SK-N-SH (cell line): ENCODE results near the gene ALDH5A1. TPM values are rescaled to one million over a fixed set of nuclear protein-coding genes. Genes with fewer than 3 reads are reported as not detected.

Experiments
- CTCF ChIA-PET: fragments of 300-600, 350-600 bp; formaldehyde crosslinking; extraction: SDS; loops from one replicate; lab custom pipeline; 2021; lab: Yijun Ruan, JAX
- POLR2A ChIA-PET: fragments of 350-600 bp; sonication (Branson Sonifier 250); formaldehyde crosslinking; extraction: SDS; loops from one replicate; lab custom pipeline; 2020; ENCODE audit warnings: antibody characterized with exemption, inconsistent platforms; lab: Yijun Ruan, JAX
- DNase-seq: peaks from one replicate; pipeline ENCODE4 v3.0.0; 2012
- H2AFZ ChIP-seq: fragments of 200-600 bp; sonication (generic); 2 replicates; pipeline ENCODE4 v1.8.1; 2016; ENCODE audit warnings: antibody characterized with exemption, mild to moderate bottlenecking, low read depth
- H3F3A ChIP-seq: fragments of 200-600 bp; sonication (generic); replicated peaks from 2 replicates; pipeline ENCODE3; 2016; ENCODE audit warnings: antibody characterized with exemption, mild to moderate bottlenecking; ENCODE audit not compliant: insufficient read depth
- H3K27ac ChIP-seq, 2 experiments: fragments of 200-500 bp in 1 of 2; fragments of 200-600 bp in 1 of 2; sonication (Bioruptor generic) in 1 of 2; sonication (generic), shearing (Covaris generic) in 1 of 2; 2 replicates each; pipeline versions ENCODE4 v1.5.1 to v1.6.1; 2014 to 2016; ENCODE audit warnings: low read depth in 2 of 2, inconsistent platforms in 1 of 2, low read length in 1 of 2, mild to moderate bottlenecking in 1 of 2, mixed read lengths in 1 of 2
- H3K27me3 ChIP-seq: fragments of 200-600 bp; sonication (generic), shearing (Covaris generic); 2 replicates; pipeline ENCODE4 v1.6.1; 2016; ENCODE audit warnings: mixed run types; ENCODE audit not compliant: insufficient read depth
- H3K36me3 ChIP-seq, 2 experiments: fragments of 200-500 bp in 1 of 2; fragments of 200-600 bp in 1 of 2; sonication (Bioruptor generic) in 1 of 2; sonication (generic) in 1 of 2; replicated peaks in 1 of 2; 2 replicates each; pipeline versions ENCODE3 to v1.5.1; 2014 to 2016; ENCODE audit warnings: low read length in 1 of 2, mild to moderate bottlenecking in 1 of 2; ENCODE audit not compliant: insufficient read depth in 2 of 2, control insufficient read depth in 1 of 2
- H3K4me1 ChIP-seq, 2 experiments: fragments of 200-500 bp in 1 of 2; fragments of 200-600 bp in 1 of 2; sonication (Bioruptor generic) in 1 of 2; sonication (generic), shearing (Covaris generic) in 1 of 2; 2 replicates each; pipeline versions ENCODE4 v1.5.1 to v1.6.1; 2014 to 2016; ENCODE audit warnings: low read depth in 1 of 2, low read length in 1 of 2, mixed run types in 1 of 2; ENCODE audit not compliant: insufficient read depth in 2 of 2, control insufficient read depth in 1 of 2
- H3K4me2 ChIP-seq: fragments of 200-600 bp; sonication (generic), shearing (Covaris generic); 2 replicates; pipeline ENCODE4 v1.6.1; 2017; ENCODE audit warnings: mixed run types
- H3K4me3 ChIP-seq, 2 experiments: fragments of 200-500 bp in 1 of 2; fragments of 200-600 bp in 1 of 2; sonication (Bioruptor generic) in 1 of 2; sonication (generic), shearing (Covaris generic) in 1 of 2; 2 replicates each; pipeline versions ENCODE4 v1.5.1 to v1.8.1; 2014 to 2016; ENCODE audit warnings: low read depth in 2 of 2, inconsistent platforms in 1 of 2, low read length in 1 of 2, mild to moderate bottlenecking in 1 of 2, mixed read lengths in 1 of 2, moderate library complexity in 1 of 2
- H3K79me2 ChIP-seq: fragments of 200-600 bp; sonication (generic); 2 replicates; pipeline ENCODE4 v1.8.1; 2017; ENCODE audit warnings: mild to moderate bottlenecking; ENCODE audit not compliant: insufficient read depth
- H3K9ac ChIP-seq: fragments of 200-600 bp; sonication (generic); 2 replicates; pipeline ENCODE4 v1.6.1; 2017; ENCODE audit warnings: mixed run types
- H3K9me2 ChIP-seq: fragments of 200-600 bp; sonication (generic); 2 replicates; pipeline ENCODE4 v1.6.1; 2017; ENCODE audit warnings: mixed run types
- H3K9me3 ChIP-seq: fragments of 200-600 bp; sonication (generic); 2 replicates; pipeline ENCODE4 v1.6.1; 2017; ENCODE audit warnings: mixed run types, mild to moderate bottlenecking, moderate library complexity
- H4K20me1 ChIP-seq: fragments of 200-600 bp; sonication (generic); 2 replicates; pipeline ENCODE4 v1.6.1; 2017; ENCODE audit warnings: mild to moderate bottlenecking, mixed run types; ENCODE audit not compliant: insufficient read depth
- ELF1 ChIP-seq: IDR thresholded peaks from 2 replicates; pipeline ENCODE4 v1.4.0; 2012
- MEF2A ChIP-seq: IDR thresholded peaks from 2 replicates; pipeline ENCODE4 v1.4.0; 2012; ENCODE audit warnings: low read depth, borderline replicate concordance
- MXI1 ChIP-seq: IDR thresholded peaks from 2 replicates; pipeline ENCODE4 v1.6.1; 2012; ENCODE audit warnings: mild to moderate bottlenecking, low read depth, low read length, improper control_type of control experiment
- RAD21 ChIP-seq: IDR thresholded peaks from 2 replicates; pipeline ENCODE4 v1.6.1; 2012; ENCODE audit warnings: mild to moderate bottlenecking, low read length
- RCOR1 ChIP-seq: fragments of 150-350 bp; IDR thresholded peaks from 2 replicates; pipeline ENCODE4 v1.6.1; 2017; ENCODE audit warnings: antibody characterized with exemption, low read length
- SMC3 ChIP-seq: IDR thresholded peaks from 2 replicates; pipeline ENCODE4 v1.6.1; 2012; ENCODE audit warnings: low read depth, low read length, improper control_type of control experiment
- TCF12 ChIP-seq: IDR thresholded peaks from 2 replicates; pipeline ENCODE4 v1.4.0; 2012
- USF2 ChIP-seq: fragments of 150-350 bp; IDR thresholded peaks from 2 replicates; pipeline ENCODE4 v1.6.1; 2017; ENCODE audit warnings: antibody characterized with exemption, low read length, low read depth, borderline replicate concordance
- WGBS: methylation state at CpG from one replicate; pipeline ENCODE4 v1.1.6; 2017; ENCODE audit warnings: low lambda C conversion rate; 5-methylcytosine and 5-hydroxymethylcytosine counted together
- polyA plus RNA-seq, 3 experiments: library from polyadenylated mRNA; depleted of rRNA; stranded (reverse); fragments of >200 nt; gene quantifications; 2 replicates each; pipeline ENCODE4 v1.2.3, GENCODE V29; 2012
- TF ChIP-seq, protein P1 (sequence below): IDR thresholded peaks from 2 replicates; pipeline ENCODE4 v1.4.0; 2012; ENCODE audit warnings: low read depth, borderline replicate concordance
- TF ChIP-seq, protein P2 (sequence below): fragments of 200-600 bp; sonication (generic); IDR thresholded peaks from 2 replicates; pipeline ENCODE4 v1.6.1; 2017; ENCODE audit warnings: antibody characterized with exemption, mild to moderate bottlenecking, moderate library complexity

ALDH5A1 gene
- polyA plus RNA-seq, 1 of the 3 experiments (the other 2 are of a cell fraction), result 3.0 TPM

GRCh38 chr6:24574809-24575208 is 80.0 kb downstream of the ALDH5A1 start:
- no peaks in the 10 kb centered on the region for H3K9me2 ChIP-seq
- 61% methylated on average over 4 of the region's 4 CpGs for WGBS
- H3K4me2 ChIP-seq, result no peak overlapping the region
- DNase-seq, result peak; percentile 22
- peaks cover 0 to 3% of the 10 kb centered on the region in 2 experiments; a peak in 1 of 4 replicates for H3K4me1 ChIP-seq
- no peaks in the 10 kb centered on the region for H3K9me3 ChIP-seq
- ChIA-PET POLR2A (no interaction called here), CTCF (interaction anchor here (0.8 to 1.5 kb wide), 3 partner anchors 9 to 23 kb away, joined by 3 to 4 read pairs (median 3); no protein-coding TSS in a partner anchor)
- 0 out of 2 replicates have a peak, but pooled peaks have one; percentile 7 for TF ChIP-seq RCOR1
- TF ChIP-seq, protein P1, sequence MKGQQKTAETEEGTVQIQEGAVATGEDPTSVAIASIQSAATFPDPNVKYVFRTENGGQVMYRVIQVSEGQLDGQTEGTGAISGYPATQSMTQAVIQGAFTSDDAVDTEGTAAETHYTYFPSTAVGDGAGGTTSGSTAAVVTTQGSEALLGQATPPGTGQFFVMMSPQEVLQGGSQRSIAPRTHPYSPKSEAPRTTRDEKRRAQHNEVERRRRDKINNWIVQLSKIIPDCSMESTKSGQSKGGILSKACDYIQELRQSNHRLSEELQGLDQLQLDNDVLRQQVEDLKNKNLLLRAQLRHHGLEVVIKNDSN, result no peak
- no peak overlapping the region for H3K4me3 ChIP-seq
- no peak overlapping the region for H3K9ac ChIP-seq
- H3K27me3 ChIP-seq, result no peaks in the 10 kb centered on the region; the same call in 1 of the 2 replicates
- H3K27ac ChIP-seq, result no peak overlapping the region
- H2AFZ ChIP-seq, result no peak overlapping the region
- H3F3A ChIP-seq, result no peaks in the 10 kb centered on the region
- no peaks in the 10 kb centered on the region for H3K36me3 ChIP-seq
- H3K79me2 ChIP-seq, result no peaks in the 10 kb centered on the region
- H4K20me1 ChIP-seq, result no peaks in the 10 kb centered on the region

DNA sequence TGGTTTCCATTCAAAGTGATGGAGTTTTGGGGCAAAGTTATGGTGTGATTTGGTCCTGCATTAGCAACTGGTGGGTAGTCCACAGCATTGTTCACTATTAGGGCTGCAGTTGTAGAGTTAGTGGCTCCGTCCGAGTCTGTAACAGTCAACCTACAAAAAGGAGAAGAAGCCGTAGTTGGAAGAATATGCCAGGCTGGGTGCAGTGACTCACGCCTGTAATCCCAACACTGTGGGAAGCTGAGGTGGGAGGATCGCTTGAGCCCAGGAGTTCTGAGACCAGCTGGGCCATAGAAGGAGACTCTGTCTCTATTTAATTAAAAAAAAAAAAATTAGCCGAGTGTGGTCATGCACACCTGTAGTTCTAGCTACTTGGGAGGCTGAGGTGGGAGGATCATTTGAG is 81.7 kb downstream of the ALDH5A1 start:
- no peak overlapping the region for H3K9ac ChIP-seq
- H3K4me3 ChIP-seq, result no peak overlapping the region
- peaks cover 0 to 3% of the 10 kb centered on the region in 2 experiments; a peak in 1 of 4 replicates for H3K4me1 ChIP-seq
- H3K27ac ChIP-seq, result no peak overlapping the region
- no peak for DNase-seq
- no peak overlapping the region for H2AFZ ChIP-seq
- CTCF ChIA-PET, result interaction anchor here (0.7 kb wide), 1 partner anchor 90 kb away, joined by 3 read pairs; the partner anchor contains the start of genes ACOT13 and TDP2
- no peak for TF ChIP-seq MXI1
- TF ChIP-seq RAD21, result no peak
- no peak for TF ChIP-seq MEF2A
- TF ChIP-seq TCF12, result no peak
- H3K9me3 ChIP-seq, result no peaks in the 10 kb centered on the region
- H3K9me2 ChIP-seq, result no peaks in the 10 kb centered on the region
- H4K20me1 ChIP-seq, result no peaks in the 10 kb centered on the region
- no peaks in the 10 kb centered on the region for H3F3A ChIP-seq
- POLR2A ChIA-PET, result no interaction called here
- H3K36me3 ChIP-seq, result no peaks in the 10 kb centered on the region
- H3K27me3 ChIP-seq, result no peaks in the 10 kb centered on the region; the same call in 1 of the 2 replicates
- H3K4me2 ChIP-seq, result no peak overlapping the region
- 98% methylated on average over 6 of the region's 6 CpGs for WGBS
- H3K79me2 ChIP-seq, result no peaks in the 10 kb centered on the region

GRCh38 chr6:24581084-24581669 is 86.4 kb downstream of the ALDH5A1 start:
- POLR2A ChIA-PET, result interaction anchor here (0.7 to 1.1 kb wide), 2 partner anchors 85 to 105 kb away, joined by 3 to 4 read pairs; partner anchors contain the start of genes ACOT13 and TDP2
- Histone ChIP-seq H3K27ac (no peak overlapping the region), H3K9ac (no peak overlapping the region), H2AFZ (no peak overlapping the region), H3K27me3 (no peaks in the 10 kb centered on the region; the same call in 1 of the 2 replicates), H3K4me1 (peaks cover 5 to 13% of the 10 kb centered on the region in 2 experiments; a peak in 2 of 4 replicates)
- peak; percentile 82 for TF ChIP-seq RAD21
- TF ChIP-seq, protein P1, result no peak
- peak; percentile 90 for TF ChIP-seq SMC3
- TF ChIP-seq, protein P2, sequence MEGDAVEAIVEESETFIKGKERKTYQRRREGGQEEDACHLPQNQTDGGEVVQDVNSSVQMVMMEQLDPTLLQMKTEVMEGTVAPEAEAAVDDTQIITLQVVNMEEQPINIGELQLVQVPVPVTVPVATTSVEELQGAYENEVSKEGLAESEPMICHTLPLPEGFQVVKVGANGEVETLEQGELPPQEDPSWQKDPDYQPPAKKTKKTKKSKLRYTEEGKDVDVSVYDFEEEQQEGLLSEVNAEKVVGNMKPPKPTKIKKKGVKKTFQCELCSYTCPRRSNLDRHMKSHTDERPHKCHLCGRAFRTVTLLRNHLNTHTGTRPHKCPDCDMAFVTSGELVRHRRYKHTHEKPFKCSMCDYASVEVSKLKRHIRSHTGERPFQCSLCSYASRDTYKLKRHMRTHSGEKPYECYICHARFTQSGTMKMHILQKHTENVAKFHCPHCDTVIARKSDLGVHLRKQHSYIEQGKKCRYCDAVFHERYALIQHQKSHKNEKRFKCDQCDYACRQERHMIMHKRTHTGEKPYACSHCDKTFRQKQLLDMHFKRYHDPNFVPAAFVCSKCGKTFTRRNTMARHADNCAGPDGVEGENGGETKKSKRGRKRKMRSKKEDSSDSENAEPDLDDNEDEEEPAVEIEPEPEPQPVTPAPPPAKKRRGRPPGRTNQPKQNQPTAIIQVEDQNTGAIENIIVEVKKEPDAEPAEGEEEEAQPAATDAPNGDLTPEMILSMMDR, result peak; percentile 86
- no peak for TF ChIP-seq USF2
- TF ChIP-seq ELF1, result no peak
- TF ChIP-seq MXI1, result peak; percentile 25; the same call in 1 of the 2 replicates
- TF ChIP-seq, all 33 proteins: peak for 4
- 77% methylated on average over 5 of the region's 7 CpGs for WGBS
- CTCF ChIA-PET, result interaction anchor here (0.6 to 6.2 kb wide), 61 partner anchors 10 to 497 kb away, joined by 3 to 96 read pairs (median 5); partner anchors contain the start of genes ACOT13, ALDH5A1, GMNN and KIAA0319
- no peaks in the 10 kb centered on the region for H3K9me2 ChIP-seq
- no peaks in the 10 kb centered on the region for H3K79me2 ChIP-seq
- peaks cover 10% of the 10 kb centered on the region for H3F3A ChIP-seq
- H3K9me3 ChIP-seq, result no peaks in the 10 kb centered on the region
- peak; percentile 57 for DNase-seq
- H4K20me1 ChIP-seq, result no peaks in the 10 kb centered on the region
- H3K4me3 ChIP-seq, result no peak overlapping the region; a peak in 1 of 4 replicates
- no peak overlapping the region for H3K4me2 ChIP-seq
- H3K36me3 ChIP-seq, result no peaks in the 10 kb centered on the region
